Fibroblast of skin of left biceps (primary cell): Measurements from ENCODE around the gene PSMD3.

Experiments used
- DNase-seq, 2 experiments: peaks; one replicate each; pipeline ENCODE4 v3.0.0-alpha.2; 2013; ENCODE audit warnings: low read depth in 2 of 2

Gene PSMD3

GRCh38 chr17:39960524-39961041, 20.0 kb upstream of the PSMD3 start:
- no peak for DNase-seq

GRCh38 chr17:39962642-39963220, 17.9 kb upstream of the PSMD3 start, which contains the start of gene GSDMA:
TSS of gene GSDMA (plus strand) at chr17:39963004. CDS start at chr17:39965688, 2,684 bp downstream.
- DNase-seq = no peak

GRCh38 chr17:39963829-39964228, 16.8 kb upstream of the PSMD3 start:
- no peak for DNase-seq

- DNase-seq = no peak
Observed at GRCh38 chr17:39965017-39965699, 15.4 kb upstream of the PSMD3 start.

GRCh38 chr17:39966771-39967170, 13.8 kb upstream of the PSMD3 start:
- DNase-seq = no peak

- no peak for DNase-seq
Observed at GRCh38 chr17:39968761-39969160, 11.8 kb upstream of the PSMD3 start.

- no peak for DNase-seq
Observed at GRCh38 chr17:39969375-39969774, 11.2 kb upstream of the PSMD3 start.

GRCh38 chr17:39970157-39970692, 10.4 kb upstream of the PSMD3 start:
- no peak for DNase-seq

- no peak for DNase-seq
Observed at GRCh38 chr17:39971076-39971603, 9.5 kb upstream of the PSMD3 start.

GRCh38 chr17:39972271-39972670, 8.3 kb upstream of the PSMD3 start:
- DNase-seq = no peak

GRCh38 chr17:39973496-39973895, 7.1 kb upstream of the PSMD3 start:
- no peak for DNase-seq

GRCh38 chr17:39974433-39974832, 6.2 kb upstream of the PSMD3 start:
- DNase-seq = no peak

- DNase-seq = no peak
Observed at GRCh38 chr17:39975801-39976200, 4.8 kb upstream of the PSMD3 start.

- DNase-seq = peak; percentile 51 to 53
Observed at GRCh38 chr17:39979016-39979670, 1.5 kb upstream of the PSMD3 start.

- no peak for DNase-seq
Observed at GRCh38 chr17:39979893-39980350, 685 bp upstream of the PSMD3 start.

- no peak for DNase-seq
Observed at GRCh38 chr17:39981207-39981741, 667 bp downstream of the PSMD3 start.

- no peak for DNase-seq
Observed at GRCh38 chr17:39981766-39982375, 1.3 kb downstream of the PSMD3 start.

- DNase-seq = no peak
Observed at GRCh38 chr17:39988206-39988810, 7.7 kb downstream of the PSMD3 start.

- no peak for DNase-seq
Observed at GRCh38 chr17:39994448-39994847, 13.8 kb downstream of the PSMD3 start.

- no peak for DNase-seq
Observed at GRCh38 chr17:39995438-39995837, 14.8 kb downstream of the PSMD3 start.

GRCh38 chr17:39996162-39996561, 15.6 kb downstream of the PSMD3 start:
- no peak for DNase-seq
